GM12872 (cell line): ENCODE data around the gene SLC16A10.

Experiments used
- CTCF ChIP-seq: IDR thresholded peaks from 3 replicates; pipeline ENCODE4 v1.5.1; 2011; ENCODE audit warnings: low read depth, mild to moderate bottlenecking, low read length, moderate library complexity; ENCODE audit not compliant: insufficient read depth

SLC16A10 gene

GRCh38 chr6:111114087-111114443 lies 26.8 kb downstream of the SLC16A10 start:
- no peak for TF ChIP-seq CTCF

GRCh38 chr6:111114482-111114881 lies 27.2 kb downstream of the SLC16A10 start:
- TF ChIP-seq CTCF: no peak

- TF ChIP-seq CTCF: no peak
Measured at GRCh38 chr6:111118826-111119225, 31.5 kb downstream of the SLC16A10 start.

GRCh38 chr6:111119571-111120329 lies 32.4 kb downstream of the SLC16A10 start:
- TF ChIP-seq CTCF: no peak

- TF ChIP-seq CTCF: no peak
Measured at GRCh38 chr6:111121789-111122350, 34.6 kb downstream of the SLC16A10 start.

- no peak for TF ChIP-seq CTCF
Measured at GRCh38 chr6:111122458-111123286, 35.4 kb downstream of the SLC16A10 start.

- no peak for TF ChIP-seq CTCF
Measured at GRCh38 chr6:111124406-111124805, 37.1 kb downstream of the SLC16A10 start.
